ENCODE data around the gene SLC30A2.
A peak's percentile ranks its signal among the peaks of the same experiment; 100 is the strongest.

GRCh38 chr1:26035959-26036755 lies 9.8 kb downstream of the SLC30A2 start:
- no peak for TF ChIP-seq MTA2 (IDR thresholded peaks at IDR 0.05; ENCODE audit: low read depth)
- TF ChIP-seq POLR2A (IDR thresholded peaks at IDR 0.05; ENCODE audit: low read depth, low read length), result no peak
- TF ChIP-seq, protein P1, sequence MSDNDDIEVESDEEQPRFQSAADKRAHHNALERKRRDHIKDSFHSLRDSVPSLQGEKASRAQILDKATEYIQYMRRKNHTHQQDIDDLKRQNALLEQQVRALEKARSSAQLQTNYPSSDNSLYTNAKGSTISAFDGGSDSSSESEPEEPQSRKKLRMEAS (IDR thresholded peaks at IDR 0.05; ENCODE audit: low read depth, low read length), result no peak
- no peak for TF ChIP-seq MTA3 (IDR thresholded peaks at IDR 0.05; ENCODE audit: borderline replicate concordance, low read length)
- TF ChIP-seq, protein P2, sequence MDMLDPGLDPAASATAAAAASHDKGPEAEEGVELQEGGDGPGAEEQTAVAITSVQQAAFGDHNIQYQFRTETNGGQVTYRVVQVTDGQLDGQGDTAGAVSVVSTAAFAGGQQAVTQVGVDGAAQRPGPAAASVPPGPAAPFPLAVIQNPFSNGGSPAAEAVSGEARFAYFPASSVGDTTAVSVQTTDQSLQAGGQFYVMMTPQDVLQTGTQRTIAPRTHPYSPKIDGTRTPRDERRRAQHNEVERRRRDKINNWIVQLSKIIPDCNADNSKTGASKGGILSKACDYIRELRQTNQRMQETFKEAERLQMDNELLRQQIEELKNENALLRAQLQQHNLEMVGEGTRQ (IDR thresholded peaks at IDR 0.05; ENCODE audit: borderline replicate concordance, low read depth, low read length), result no peak
- no peak for TF ChIP-seq HCFC1 (IDR thresholded peaks at IDR 0.05; ENCODE audit: low read length)
- no peak for TF ChIP-seq EED (IDR thresholded peaks at IDR 0.05; ENCODE audit: low read depth)
- peak; percentile 45; the same call in 1 of the 2 replicates for TF ChIP-seq SMARCA5 (IDR thresholded peaks at IDR 0.05)
- TF ChIP-seq JUND (IDR thresholded peaks at IDR 0.05; ENCODE audit: low read depth, low read length), result no peak
- peak; percentile 82 for TF ChIP-seq RAD21 (IDR thresholded peaks at IDR 0.05; ENCODE audit: insufficient read depth, low read depth, low read length)
